ENCODE measurements around the gene DRC1. TPM values are rescaled to one million over a fixed set of nuclear protein-coding genes. Genes with fewer than 3 reads are reported as not detected.

DRC1 gene
- total and polyA plus RNA-seq, 2 of the 4 experiments (the other 2 are of a cell fraction) = 0.18 TPM; not detected in 1

DNA sequence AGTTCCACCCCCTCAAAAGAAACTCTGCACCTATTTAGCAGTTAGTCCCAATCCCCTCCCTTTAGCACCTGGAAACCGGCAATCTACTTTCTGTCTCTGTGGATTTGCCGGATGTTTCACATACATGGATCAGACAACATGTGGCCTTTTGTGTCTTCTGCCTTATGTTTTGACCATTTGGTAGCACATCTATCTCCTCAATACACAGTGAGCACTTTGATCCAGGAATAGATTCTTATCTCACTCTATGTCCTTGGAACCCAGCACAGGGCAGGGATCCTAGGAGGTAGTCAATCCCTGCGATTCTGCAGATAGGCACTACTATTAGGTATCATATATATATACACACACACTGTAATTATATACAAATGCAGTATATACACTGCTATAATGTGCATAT is 80.0 kb downstream of the DRC1 start:
- no peaks in the 10 kb centered on the region for H3K9me3 ChIP-seq (ENCODE audit: control insufficient read depth, insufficient read depth, low read length)
- POLR2A ChIA-PET (ENCODE audit: unreplicated experiment) = no interaction called here
- dilution Hi-C loops (cut with HindIII; ENCODE audit: low sequenced_read_pairs, unreplicated experiment) (no loop called here), in situ Hi-C loops (cut with MboI; ENCODE audit: low sequenced_read_pairs) (no loop called here), intact Hi-C loops (cut with micrococcal nuclease) (loop anchor here (5.0 kb wide), 1 partner anchor 236 kb away; no protein-coding TSS in a partner anchor)
- no peak overlapping the region for H3K9ac ChIP-seq (ENCODE audit: low read depth, low read length)
- no peak overlapping the region for H3K27ac ChIP-seq (ENCODE audit: insufficient read depth, low read length)
- DNase-seq (no peak), ATAC-seq (ENCODE audit: low read depth) (no peak)
- BruUV-seq (replicated peaks) = no TSS peak
- no peak overlapping the region for H2AFZ ChIP-seq (replicated peaks; ENCODE audit: low read length, poor library complexity)
- H4K5ac ChIP-seq (ENCODE audit: low read depth, low read length) = no peak overlapping the region
- CTCF ChIA-PET = no interaction called here
- no peak overlapping the region for H2BK15ac ChIP-seq (ENCODE audit: low read depth, low read length)
- H3K4ac ChIP-seq (ENCODE audit: low read depth, low read length) = no peak overlapping the region
- no peak for TF ChIP-seq MAFK (IDR thresholded peaks at IDR 0.05; ENCODE audit: low read depth, low read length)
- TF ChIP-seq CEBPB (IDR thresholded peaks at IDR 0.05; ENCODE audit: low read depth, low read length) = no peak
- no peak for TF ChIP-seq RFX5 (IDR thresholded peaks at IDR 0.05; ENCODE audit: low read depth, low read length)
- no peak for TF ChIP-seq FOS (IDR thresholded peaks at IDR 0.05; ENCODE audit: low read depth, low read length)
- TF ChIP-seq, protein P1, sequence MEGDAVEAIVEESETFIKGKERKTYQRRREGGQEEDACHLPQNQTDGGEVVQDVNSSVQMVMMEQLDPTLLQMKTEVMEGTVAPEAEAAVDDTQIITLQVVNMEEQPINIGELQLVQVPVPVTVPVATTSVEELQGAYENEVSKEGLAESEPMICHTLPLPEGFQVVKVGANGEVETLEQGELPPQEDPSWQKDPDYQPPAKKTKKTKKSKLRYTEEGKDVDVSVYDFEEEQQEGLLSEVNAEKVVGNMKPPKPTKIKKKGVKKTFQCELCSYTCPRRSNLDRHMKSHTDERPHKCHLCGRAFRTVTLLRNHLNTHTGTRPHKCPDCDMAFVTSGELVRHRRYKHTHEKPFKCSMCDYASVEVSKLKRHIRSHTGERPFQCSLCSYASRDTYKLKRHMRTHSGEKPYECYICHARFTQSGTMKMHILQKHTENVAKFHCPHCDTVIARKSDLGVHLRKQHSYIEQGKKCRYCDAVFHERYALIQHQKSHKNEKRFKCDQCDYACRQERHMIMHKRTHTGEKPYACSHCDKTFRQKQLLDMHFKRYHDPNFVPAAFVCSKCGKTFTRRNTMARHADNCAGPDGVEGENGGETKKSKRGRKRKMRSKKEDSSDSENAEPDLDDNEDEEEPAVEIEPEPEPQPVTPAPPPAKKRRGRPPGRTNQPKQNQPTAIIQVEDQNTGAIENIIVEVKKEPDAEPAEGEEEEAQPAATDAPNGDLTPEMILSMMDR (conservative IDR thresholded peaks at IDR 0.05; ENCODE audit: low read depth, low read length) = no peak
- no peak for TF ChIP-seq MXI1 (IDR thresholded peaks at IDR 0.05; ENCODE audit: borderline replicate concordance, low read depth, low read length)
- TF ChIP-seq, protein P2, sequence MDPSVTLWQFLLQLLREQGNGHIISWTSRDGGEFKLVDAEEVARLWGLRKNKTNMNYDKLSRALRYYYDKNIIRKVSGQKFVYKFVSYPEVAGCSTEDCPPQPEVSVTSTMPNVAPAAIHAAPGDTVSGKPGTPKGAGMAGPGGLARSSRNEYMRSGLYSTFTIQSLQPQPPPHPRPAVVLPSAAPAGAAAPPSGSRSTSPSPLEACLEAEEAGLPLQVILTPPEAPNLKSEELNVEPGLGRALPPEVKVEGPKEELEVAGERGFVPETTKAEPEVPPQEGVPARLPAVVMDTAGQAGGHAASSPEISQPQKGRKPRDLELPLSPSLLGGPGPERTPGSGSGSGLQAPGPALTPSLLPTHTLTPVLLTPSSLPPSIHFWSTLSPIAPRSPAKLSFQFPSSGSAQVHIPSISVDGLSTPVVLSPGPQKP (IDR thresholded peaks at IDR 0.05; ENCODE audit: borderline replicate concordance, low read depth, low read length) = no peak
- no peak for TF ChIP-seq SMC3 (IDR thresholded peaks at IDR 0.05; ENCODE audit: low read depth, low read length)
- TF ChIP-seq, protein P3, sequence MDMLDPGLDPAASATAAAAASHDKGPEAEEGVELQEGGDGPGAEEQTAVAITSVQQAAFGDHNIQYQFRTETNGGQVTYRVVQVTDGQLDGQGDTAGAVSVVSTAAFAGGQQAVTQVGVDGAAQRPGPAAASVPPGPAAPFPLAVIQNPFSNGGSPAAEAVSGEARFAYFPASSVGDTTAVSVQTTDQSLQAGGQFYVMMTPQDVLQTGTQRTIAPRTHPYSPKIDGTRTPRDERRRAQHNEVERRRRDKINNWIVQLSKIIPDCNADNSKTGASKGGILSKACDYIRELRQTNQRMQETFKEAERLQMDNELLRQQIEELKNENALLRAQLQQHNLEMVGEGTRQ (IDR thresholded peaks at IDR 0.05; ENCODE audit: low read depth, low read length) = no peak
- TF ChIP-seq RCOR1 (IDR thresholded peaks at IDR 0.05; ENCODE audit: insufficient replicate concordance, low read length) = no peak
- TF ChIP-seq CHD1 (IDR thresholded peaks at IDR 0.05; ENCODE audit: low read depth, low read length) = no peak
- no peak for TF ChIP-seq RAD21 (IDR thresholded peaks at IDR 0.05; ENCODE audit: low read length)
- no peak for TF ChIP-seq POLR2A (IDR thresholded peaks at IDR 0.05; ENCODE audit: low read depth, low read length)
- H4K20me1 ChIP-seq (ENCODE audit: insufficient read depth, low read length) = no peaks in the 10 kb centered on the region
- no peaks in the 10 kb centered on the region for H3K79me1 ChIP-seq (ENCODE audit: low read depth in 1 of 2, low read length in 2 of 2)
- no peak overlapping the region for H2BK20ac ChIP-seq (ENCODE audit: low read depth, low read length)
- H4K91ac ChIP-seq (ENCODE audit: insufficient read depth, low read depth, low read length) = no peak overlapping the region
- H3K4me2 ChIP-seq (ENCODE audit: low read depth, low read length) = no peak overlapping the region
- no peak overlapping the region for H2BK120ac ChIP-seq (ENCODE audit: low read depth, low read length)
- H4K8ac ChIP-seq (ENCODE audit: low read depth in 2 of 2, low read length in 2 of 2) = no peak overlapping the region
- peaks cover 20% of the 10 kb centered on the region; the same call in 1 of the 2 replicates for H3K27me3 ChIP-seq (ENCODE audit: control insufficient read depth, insufficient read depth, low read length)
- no peak overlapping the region for H3K14ac ChIP-seq (replicated peaks; ENCODE audit: low read depth, low read length)
- H2BK5ac ChIP-seq (ENCODE audit: low read depth, low read length, poor library complexity, severe bottlenecking) = no peak overlapping the region
- no peak overlapping the region for H3K23ac ChIP-seq (ENCODE audit: low read depth, low read length)
- peaks cover 6% of the 10 kb centered on the region for H3K9me1 ChIP-seq (ENCODE audit: insufficient read depth, low read length)
- no peak overlapping the region for H3K56ac ChIP-seq (ENCODE audit: extremely low read depth, insufficient read depth, low read length)
- no peak overlapping the region for H2AK5ac ChIP-seq (ENCODE audit: low read depth, low read length)
- H3K4me3 ChIP-seq (ENCODE audit: insufficient read depth, low read depth, low read length) = no peak overlapping the region
- H2AK9ac ChIP-seq (replicated peaks; ENCODE audit: low read depth, low read length, poor library complexity) = no peak overlapping the region
- 86% methylated on average over 2 of the region's 3 CpGs; no CpG with 5 or more reads in 1 of the 2 experiments for WGBS, 2 experiments (ENCODE audit: extremely low coverage in 2 of 2, insufficient read length in 1 of 2)
- no peak overlapping the region for H3K18ac ChIP-seq (ENCODE audit: low read depth, low read length)
- no peaks in the 10 kb centered on the region for H3K36me3 ChIP-seq (ENCODE audit: control insufficient read depth, insufficient read depth, low read length)
- H3K4me1 ChIP-seq (ENCODE audit: control insufficient read depth, insufficient read depth, low read length) = no peaks in the 10 kb centered on the region
